CD1c-positive myeloid dendritic cell (primary cell): ENCODE measurements around the gene ITPKA.
"Not testable (repeated sequence)": the region's sequence is repeated elsewhere in the genome, so short reads cannot be mapped to it uniquely, and the experiment has no call there.

Source experiments
- DNase-seq: peaks from one replicate; pipeline ENCODE4 v3.0.0-alpha.2; 2016; ENCODE audit errors: extremely low spot score

The ITPKA gene

DNA sequence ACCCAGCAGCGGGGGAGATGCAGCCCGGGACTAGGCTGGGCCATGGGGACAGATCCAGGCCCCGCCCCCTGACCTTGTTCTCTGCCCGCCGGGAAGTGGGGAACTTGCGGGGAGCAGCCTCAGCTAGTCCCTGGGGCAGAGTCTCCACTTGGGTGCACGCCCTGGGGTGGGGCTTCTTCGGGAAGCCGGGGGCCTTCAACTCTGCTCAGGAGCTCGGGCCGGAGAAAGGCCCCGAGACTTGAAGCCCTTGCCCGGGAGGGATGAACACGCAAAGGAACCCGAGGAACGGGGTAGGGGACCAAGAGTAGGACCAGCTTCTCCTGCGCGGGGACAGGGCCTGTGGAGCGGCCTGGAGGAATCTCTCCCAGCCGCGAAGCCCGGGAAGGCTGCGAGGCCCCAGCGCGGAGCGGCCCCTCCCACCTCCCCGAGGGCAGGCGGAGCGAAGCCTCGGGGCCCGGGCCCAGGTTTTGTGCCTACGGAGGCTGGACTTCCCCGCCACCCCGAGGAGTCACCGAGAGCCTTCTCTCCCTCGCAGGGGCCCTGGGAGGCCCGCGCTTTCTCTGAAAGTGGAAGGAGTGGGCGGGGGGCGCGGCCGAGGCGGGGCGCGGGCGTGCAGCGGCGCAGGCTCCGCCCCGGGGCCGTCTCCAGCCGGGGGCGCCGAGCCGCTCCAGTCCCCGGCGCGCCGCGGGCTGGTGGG is at the start of gene ITPKA:
ITPKA (plus strand) TSS at position 670 of the 697 bp plus-strand sequence. CDS start 54 bp downstream, outside the sequence.
- peak; percentile 90 for DNase-seq

DNA sequence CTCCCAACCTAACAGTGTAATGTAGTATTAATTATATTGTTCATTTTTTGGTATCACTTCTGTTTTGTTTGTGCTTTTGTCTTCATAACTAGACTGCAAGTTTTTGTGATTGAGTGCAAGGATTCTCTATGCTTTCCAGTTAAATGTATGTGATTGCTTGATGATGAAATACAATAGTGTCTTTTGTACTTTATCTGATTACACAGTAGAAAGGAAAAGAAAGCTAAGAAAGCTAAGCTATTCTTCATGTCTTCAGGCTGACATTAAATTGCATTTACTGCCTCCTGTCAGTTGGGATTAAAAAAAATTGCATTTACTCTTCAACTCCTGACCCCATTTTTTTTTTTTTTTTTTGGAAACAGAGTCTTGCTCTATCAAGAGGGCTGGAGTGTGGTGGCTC is 48.3 kb upstream of the ITPKA start:
- DNase-seq = no peak

DNA sequence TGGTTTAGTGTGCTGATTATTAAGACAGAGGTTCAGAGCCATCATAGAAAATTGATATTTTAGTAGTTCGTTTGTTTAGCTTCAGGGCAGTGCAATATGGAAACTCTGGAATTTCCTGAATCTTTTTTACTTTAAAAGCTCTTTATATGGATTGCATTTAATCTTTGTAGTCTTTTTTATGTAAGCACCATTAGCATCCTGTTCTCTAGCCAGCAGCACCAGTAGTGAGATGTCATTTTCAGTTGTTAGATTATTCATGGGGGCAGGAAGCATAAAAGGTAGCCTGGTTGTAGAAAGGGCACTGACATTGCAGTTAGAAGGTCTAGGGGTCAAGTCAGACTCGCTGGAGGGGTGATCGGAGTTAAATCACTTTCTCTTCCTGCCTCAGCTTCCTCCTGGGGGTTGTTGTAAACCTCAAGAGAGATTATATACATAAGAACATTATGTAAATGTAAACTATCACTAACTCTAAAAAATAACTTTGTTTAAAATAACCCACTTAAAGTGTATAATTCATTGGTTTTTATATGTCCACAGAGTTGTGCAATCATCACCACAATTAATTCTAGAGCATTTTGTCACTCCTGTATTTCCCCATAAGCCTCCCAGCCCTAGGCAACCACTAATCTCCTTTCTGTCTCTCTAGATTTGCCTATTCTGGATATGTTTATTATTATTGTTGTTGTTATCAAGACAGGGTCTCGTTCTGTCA is 31.4 kb upstream of the ITPKA start:
- DNase-seq = no peak

- DNase-seq = no peak
Measured at GRCh38 chr15:41464889-41465580, 28.6 kb upstream of the ITPKA start.

DNA sequence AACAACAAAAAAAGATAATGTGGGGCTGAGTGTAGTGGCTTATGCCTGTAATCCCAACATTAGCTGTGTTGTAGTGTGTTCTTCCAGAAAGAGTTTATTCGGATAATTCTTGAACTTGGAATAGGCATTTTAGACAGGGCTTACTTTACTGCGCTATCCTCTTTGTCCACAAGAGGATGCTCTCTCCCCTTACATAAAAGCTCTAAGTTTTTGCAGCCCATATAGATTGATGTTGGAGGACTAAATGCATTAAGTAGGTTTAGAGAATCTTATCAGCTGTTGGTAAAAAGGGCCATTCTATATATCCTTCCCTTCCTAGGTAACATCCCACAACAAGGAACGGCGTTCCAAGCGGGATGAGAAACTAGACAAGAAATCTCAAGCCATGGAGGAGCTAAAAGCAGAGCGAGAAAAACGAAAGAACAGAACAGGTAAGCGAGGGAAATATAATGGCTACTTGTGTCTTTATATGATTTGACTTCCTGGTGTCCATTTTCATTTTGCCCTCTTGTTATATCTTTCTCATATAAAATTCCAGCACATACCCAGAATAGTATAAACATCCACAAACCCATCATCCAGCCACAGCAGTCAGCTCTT is 27.8 kb upstream of the ITPKA start:
- peak; percentile 58 for DNase-seq

DNA sequence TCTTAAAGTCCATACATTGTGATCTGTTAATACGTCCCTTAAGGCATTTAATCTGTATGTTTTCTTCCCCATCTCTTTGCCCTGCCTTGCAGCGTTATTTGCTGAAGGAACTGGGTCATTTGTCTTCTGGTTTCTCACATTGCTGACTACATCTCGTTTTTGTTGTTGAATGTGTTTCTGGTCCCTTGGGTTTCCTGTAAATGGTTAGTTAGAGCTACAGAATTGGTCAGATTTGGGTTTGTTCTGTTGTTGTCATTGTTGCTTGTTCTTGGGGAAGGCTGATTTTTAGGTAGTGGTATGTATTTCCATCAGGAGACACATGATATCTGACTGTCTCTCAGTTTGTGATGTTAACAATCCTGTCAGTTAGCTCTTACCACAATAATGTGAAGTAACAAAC is 27.0 kb upstream of the ITPKA start:
- no peak for DNase-seq

- DNase-seq = not testable (repeated sequence)
Measured at GRCh38 chr15:41469644-41470043, 24.0 kb upstream of the ITPKA start.

DNA sequence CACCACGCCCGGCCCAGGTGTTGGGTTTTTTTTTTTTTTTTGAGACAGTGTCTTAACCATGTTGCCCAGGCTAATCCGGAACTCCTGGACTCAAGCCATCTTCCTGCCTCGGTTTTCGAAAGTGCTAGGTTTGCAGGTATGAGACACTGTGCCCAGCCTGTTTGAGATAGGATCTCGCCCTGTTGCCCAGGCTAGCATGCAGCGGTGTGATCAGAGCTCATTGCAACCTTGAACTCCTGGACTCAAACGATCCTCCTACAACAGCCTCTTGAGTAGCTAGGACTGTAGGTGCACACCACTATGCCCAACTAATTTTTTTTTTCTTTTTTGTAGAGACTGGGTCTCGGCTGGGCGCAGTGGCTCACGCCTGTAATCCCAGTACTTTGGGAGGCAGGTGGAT is 20.3 kb upstream of the ITPKA start:
- DNase-seq = no peak

DNA sequence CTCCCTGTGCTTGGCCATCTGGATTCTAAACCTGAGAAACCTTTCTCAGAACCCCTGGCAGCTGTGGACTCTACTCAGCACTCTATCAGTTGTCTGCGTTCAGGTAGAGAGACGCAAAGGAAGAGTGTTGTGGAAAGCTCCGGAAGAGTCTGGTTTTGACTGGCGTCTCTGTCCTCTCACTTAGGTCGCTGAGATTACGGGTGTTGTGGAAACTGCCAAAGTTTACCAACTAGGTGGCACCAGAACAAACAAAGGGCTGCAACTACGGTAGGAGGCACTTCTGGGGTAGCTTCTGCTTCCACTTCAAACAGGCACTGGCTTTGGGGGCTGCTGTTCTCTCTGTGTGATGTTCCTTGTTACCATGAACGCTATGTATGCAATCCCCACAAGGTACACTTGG is 19.2 kb upstream of the ITPKA start:
- no peak for DNase-seq

- no peak for DNase-seq
Measured at GRCh38 chr15:41474941-41475340, 18.7 kb upstream of the ITPKA start.

DNA sequence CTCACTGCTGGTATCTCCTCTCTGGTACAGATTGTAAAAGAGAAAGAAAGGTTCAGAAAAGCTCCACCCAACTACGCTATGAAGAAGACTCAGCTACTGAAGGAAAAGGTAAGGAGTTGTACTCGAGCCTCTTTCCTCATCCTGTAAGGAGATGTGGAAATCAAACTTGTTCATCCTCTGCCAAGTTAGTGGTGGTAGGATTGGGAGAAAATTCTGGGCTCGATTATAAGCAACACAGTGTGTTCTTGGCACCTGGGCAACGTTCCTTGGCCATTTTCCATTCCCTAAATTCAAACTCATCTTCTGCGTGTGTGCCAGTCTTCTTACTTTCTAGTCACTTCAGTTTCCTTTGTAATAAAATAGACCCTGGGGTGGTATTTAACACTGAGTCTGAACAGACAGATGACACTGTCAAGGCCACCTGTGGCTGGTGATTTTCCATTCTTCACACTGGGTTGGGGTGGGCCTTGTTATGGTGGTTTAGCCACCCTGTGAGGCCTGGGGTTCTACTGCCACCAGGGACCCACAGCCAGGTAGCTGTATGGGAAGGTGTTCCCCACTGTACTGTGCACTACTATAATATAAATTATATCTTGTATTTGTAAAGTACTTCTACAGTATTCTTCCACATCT is 17.1 kb upstream of the ITPKA start:
- DNase-seq = no peak

DNA sequence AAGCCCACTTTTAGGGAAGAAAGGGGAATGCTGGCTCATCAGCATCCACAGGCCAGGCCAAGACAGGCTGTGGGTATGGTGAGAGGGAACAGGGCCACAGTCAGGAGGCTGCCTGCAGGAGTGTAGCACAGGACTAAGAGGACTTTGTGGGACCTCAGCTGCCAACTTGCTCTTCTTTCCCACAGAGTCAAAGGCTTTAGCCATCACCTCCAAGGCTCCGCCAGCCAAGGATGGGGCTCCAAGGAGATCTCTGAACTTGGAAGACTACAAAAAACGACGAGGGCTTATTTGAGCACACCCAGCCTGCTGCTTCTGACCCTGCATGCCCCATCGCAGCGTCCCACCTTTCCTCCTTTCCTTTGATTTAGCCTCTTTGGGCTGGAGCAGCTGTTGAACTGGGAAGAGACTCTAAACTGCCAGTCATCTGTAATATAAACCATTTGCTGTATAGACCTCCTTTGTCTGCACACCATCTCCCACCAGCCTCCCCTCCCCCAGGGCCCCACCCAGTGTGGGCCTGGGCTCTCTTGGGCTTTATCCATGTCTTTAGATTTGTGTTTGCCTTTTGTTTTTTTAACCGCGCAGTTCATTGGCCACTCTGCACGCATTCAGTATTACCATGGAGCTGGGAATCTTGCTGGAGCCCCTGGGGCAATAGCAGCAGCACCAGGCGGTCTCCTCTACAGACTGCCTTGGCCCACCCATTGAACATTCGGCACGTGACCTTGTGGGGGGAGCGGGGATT is 13.1 kb upstream of the ITPKA start:
- no peak for DNase-seq

DNA sequence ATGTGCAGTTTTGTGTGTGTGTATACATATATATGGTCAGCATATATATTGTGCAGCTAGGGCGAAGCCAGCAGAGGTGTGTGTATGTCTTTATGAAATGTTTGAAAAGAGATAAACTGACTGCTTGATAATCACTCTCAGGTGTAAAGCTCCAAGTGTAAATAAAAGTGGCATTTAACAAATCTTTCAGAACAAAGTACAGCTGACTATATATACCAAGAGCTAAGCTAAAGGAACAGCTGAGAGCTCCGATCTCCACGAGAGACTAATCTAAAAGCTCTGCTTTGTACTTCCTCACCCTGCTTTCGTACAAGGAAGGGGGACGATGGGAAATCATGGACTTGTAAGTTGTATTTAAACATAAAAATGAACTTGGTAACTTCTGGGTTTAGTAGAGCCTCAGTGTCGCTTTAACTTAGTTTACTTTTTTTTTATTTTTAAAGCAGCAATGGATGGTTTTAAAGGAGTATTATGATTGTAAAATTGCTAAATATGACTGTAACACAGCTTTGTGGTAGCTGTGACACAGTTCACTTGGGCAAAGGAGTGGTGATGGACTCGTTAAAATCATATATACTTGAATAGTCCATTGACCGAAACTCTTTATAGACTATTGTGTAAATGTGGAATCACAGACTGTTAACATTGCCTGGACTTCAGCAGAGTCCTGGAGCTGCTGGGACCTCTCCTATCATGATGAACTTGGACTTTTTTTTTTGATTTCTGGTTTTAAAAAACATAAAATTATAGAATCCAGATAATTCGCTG is 11.4 kb upstream of the ITPKA start:
- DNase-seq = no peak

- peak; percentile 6 for DNase-seq
Measured at GRCh38 chr15:41483115-41483514, 10.6 kb upstream of the ITPKA start.

DNA sequence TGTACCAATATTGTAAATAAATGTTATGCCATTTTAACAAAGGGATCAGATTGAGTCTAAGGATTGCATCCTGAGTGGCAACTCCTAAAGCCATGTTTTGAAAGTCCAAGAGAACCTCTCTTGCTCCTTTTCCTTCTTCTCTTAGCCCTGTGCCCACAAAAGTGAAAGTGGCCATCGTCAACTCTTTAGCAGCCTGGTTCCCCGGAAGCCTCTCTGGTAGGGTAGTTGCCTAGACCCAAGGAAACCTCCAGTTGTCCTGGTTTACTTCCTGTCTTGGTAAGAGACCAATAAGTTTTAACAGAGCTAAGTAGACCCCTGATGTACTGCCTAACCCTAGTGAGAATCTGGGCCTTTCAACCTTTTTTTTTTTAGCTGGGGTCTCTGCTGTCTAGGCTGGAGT is 10.2 kb upstream of the ITPKA start:
- no peak for DNase-seq

- no peak for DNase-seq
Measured at GRCh38 chr15:41484937-41485625, 8.6 kb upstream of the ITPKA start.

GRCh38 chr15:41486286-41486685 is 7.4 kb upstream of the ITPKA start:
- DNase-seq = no peak

DNA sequence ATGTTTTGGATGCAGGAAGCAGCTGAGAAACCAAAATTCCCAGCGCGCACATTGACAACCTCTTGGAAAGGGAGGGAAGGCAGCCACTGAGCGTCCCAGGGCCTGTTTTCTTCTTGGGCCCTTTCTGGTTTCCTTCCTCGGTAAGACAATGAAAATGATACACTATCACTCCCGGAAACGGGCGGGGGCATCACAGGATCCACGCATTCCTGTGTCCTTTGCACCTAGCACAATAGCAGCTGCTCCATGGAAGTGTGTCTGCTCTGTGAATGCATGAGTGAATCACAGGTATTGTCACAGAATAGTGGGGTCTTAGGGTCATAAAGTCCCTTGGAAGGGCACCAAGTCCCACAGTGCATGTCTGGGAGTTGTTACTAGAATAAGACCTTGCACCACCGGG is 6.3 kb upstream of the ITPKA start:
- DNase-seq = no peak

GRCh38 chr15:41487802-41488201 is 5.9 kb upstream of the ITPKA start:
- DNase-seq = no peak

DNA sequence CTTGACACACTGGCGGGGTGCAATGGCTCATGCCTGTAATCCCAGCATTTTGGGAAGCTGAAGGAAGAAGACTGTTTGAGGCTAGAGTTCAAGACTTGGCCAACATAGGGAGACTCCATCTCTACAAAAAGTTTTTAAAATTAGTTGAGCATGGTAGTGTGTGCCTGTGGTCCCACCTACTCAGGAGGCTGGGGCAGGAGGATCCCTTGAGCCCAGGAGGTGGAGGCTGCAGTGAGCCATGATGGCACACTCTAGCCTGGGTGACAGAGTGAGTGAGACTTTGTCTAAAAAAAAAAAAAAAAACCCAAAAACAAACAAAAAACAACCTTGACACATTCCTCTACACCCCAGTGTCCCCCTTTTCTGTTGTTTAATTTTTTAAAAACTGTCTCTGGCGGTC is 4.0 kb upstream of the ITPKA start:
- DNase-seq = no peak
